ENCODE measurements around the gene KANTR. TPM values are rescaled to one million over a fixed set of nuclear protein-coding genes. Genes with fewer than 3 reads are reported as not detected.

KANTR gene
- total RNA-seq, 2 donors from 2014 or later = 11.7 to 14.4 TPM

- Mint-ChIP-seq H3K27me3 (ENCODE audit: insufficient read depth) (no peaks in the 10 kb centered on the region), H3K4me3 (no peak overlapping the region), H3K36me3 (ENCODE audit: low read depth) (peaks cover 28% of the 10 kb centered on the region), H3K9me3 (peaks cover 62% of the 10 kb centered on the region), H3K27ac (no peak overlapping the region), H3K4me1 (peaks cover 8% of the 10 kb centered on the region)
- H3K4me1 ChIP-seq (ENCODE audit: control insufficient read depth, insufficient read depth, low read length) = no peaks in the 10 kb centered on the region
- TF ChIP-seq CTCF (conservative IDR thresholded peaks at IDR 0.05) = no peak
- H3K4me3 ChIP-seq (ENCODE audit: low read length) = no peak overlapping the region
- peaks cover 22% of the 10 kb centered on the region for H3K36me3 ChIP-seq (ENCODE audit: control insufficient read depth, insufficient read depth, low read length)
- 88 to 100% methylated on average over 1 to 9 of the region's 9 CpGs for WGBS, 2 experiments (ENCODE audit: insufficient coverage in 1 of 2, insufficient read length in 1 of 2)
- no peak overlapping the region for H3K27ac ChIP-seq (ENCODE audit: low read depth, low read length)
- DNase-seq = no peak
- no peak overlapping the region for H3K9ac ChIP-seq (ENCODE audit: extremely low read depth, low read length, poor library complexity, severe bottlenecking)
- no peaks in the 10 kb centered on the region for H3K9me3 ChIP-seq (ENCODE audit: control insufficient read depth, low read length)
- H3K27me3 ChIP-seq (ENCODE audit: control insufficient read depth, insufficient read depth, low read length, poor library complexity, severe bottlenecking) = no peaks in the 10 kb centered on the region
Measured at GRCh38 chrX:53084863-53085262, 9.1 kb upstream of the KANTR start.

DNA sequence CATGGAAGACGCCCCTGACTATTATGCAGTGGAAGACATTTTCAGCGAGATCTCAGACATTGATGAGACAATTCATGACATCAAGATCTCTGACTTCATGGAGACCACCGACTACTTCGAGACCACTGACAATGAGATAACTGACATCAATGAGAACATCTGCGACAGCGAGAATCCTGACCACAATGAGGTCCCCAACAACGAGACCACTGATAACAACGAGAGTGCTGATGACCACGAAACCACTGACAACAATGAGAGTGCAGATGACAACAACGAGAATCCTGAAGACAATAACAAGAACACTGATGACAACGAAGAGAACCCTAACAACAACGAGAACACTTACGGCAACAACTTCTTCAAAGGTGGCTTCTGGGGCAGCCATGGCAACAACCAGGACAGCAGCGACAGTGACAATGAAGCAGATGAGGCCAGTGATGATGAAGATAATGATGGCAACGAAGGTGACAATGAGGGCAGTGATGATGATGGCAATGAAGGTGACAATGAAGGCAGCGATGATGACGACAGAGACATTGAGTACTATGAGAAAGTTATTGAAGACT lies 8.2 kb upstream of the KANTR start:
- H3K4me3 Mint-ChIP-seq = no peak overlapping the region
- no peak for DNase-seq
- TF ChIP-seq CTCF (conservative IDR thresholded peaks at IDR 0.05) = no peak
- H3K27ac Mint-ChIP-seq = no peak overlapping the region
- H3K36me3 Mint-ChIP-seq (ENCODE audit: low read depth) = peaks cover 28% of the 10 kb centered on the region
- Histone ChIP-seq H3K4me3 (ENCODE audit: low read length) (no peak overlapping the region), H3K27ac (ENCODE audit: low read depth, low read length) (no peak overlapping the region), H3K27me3 (ENCODE audit: control insufficient read depth, insufficient read depth, low read length, poor library complexity, severe bottlenecking) (no peaks in the 10 kb centered on the region), H3K9me3 (ENCODE audit: control insufficient read depth, low read length) (no peaks in the 10 kb centered on the region), H3K4me1 (ENCODE audit: control insufficient read depth, insufficient read depth, low read length) (no peaks in the 10 kb centered on the region), H3K9ac (ENCODE audit: extremely low read depth, low read length, poor library complexity, severe bottlenecking) (no peak overlapping the region), H3K36me3 (ENCODE audit: control insufficient read depth, insufficient read depth, low read length) (peaks cover 22% of the 10 kb centered on the region)
- H3K9me3 Mint-ChIP-seq = peaks cover 63% of the 10 kb centered on the region
- peaks cover 6% of the 10 kb centered on the region for H3K4me1 Mint-ChIP-seq
- H3K27me3 Mint-ChIP-seq (ENCODE audit: insufficient read depth) = no peaks in the 10 kb centered on the region
- 92 to 93% methylated on average over 12 to 17 of the region's 17 CpGs for WGBS, 2 experiments (ENCODE audit: insufficient coverage in 1 of 2, insufficient read length in 1 of 2)

GRCh38 chrX:53086464-53086863 lies 7.5 kb upstream of the KANTR start:
- Histone ChIP-seq H3K9me3 (ENCODE audit: control insufficient read depth, low read length) (no peaks in the 10 kb centered on the region), H3K27me3 (ENCODE audit: control insufficient read depth, insufficient read depth, low read length, poor library complexity, severe bottlenecking) (no peaks in the 10 kb centered on the region)
- H3K4me1 Mint-ChIP-seq = peaks cover 3% of the 10 kb centered on the region

More at GRCh38 chrX:53086464-53086863, 7.5 kb upstream of the KANTR start:
- no peak for DNase-seq
- no peak for TF ChIP-seq CTCF (conservative IDR thresholded peaks at IDR 0.05)
- no peak overlapping the region for H3K27ac ChIP-seq (ENCODE audit: low read depth, low read length)
- Mint-ChIP-seq H3K27me3 (ENCODE audit: insufficient read depth) (no peaks in the 10 kb centered on the region), H3K4me3 (no peak overlapping the region), H3K9me3 (peaks cover 67% of the 10 kb centered on the region), H3K36me3 (ENCODE audit: low read depth) (peaks cover 28% of the 10 kb centered on the region), H3K27ac (no peak overlapping the region)
- no peak overlapping the region for H3K9ac ChIP-seq (ENCODE audit: extremely low read depth, low read length, poor library complexity, severe bottlenecking)
- H3K36me3 ChIP-seq (ENCODE audit: control insufficient read depth, insufficient read depth, low read length) = peaks cover 22% of the 10 kb centered on the region
- no peak overlapping the region for H3K4me3 ChIP-seq (ENCODE audit: low read length)
- 86 to 92% methylated on average over 4 to 6 of the region's 6 CpGs for WGBS, 2 experiments (ENCODE audit: insufficient coverage in 1 of 2, insufficient read length in 1 of 2)
- H3K4me1 ChIP-seq (ENCODE audit: control insufficient read depth, insufficient read depth, low read length) = no peaks in the 10 kb centered on the region
